Measurements from ENCODE around the gene CASP2. TPM values are rescaled to one million over a fixed set of nuclear protein-coding genes. Genes with fewer than 3 reads are reported as not detected.

Gene CASP2
- total and polyA plus RNA-seq, 4 donors = 7.7 to 40.0 (median 23.3) TPM

DNA sequence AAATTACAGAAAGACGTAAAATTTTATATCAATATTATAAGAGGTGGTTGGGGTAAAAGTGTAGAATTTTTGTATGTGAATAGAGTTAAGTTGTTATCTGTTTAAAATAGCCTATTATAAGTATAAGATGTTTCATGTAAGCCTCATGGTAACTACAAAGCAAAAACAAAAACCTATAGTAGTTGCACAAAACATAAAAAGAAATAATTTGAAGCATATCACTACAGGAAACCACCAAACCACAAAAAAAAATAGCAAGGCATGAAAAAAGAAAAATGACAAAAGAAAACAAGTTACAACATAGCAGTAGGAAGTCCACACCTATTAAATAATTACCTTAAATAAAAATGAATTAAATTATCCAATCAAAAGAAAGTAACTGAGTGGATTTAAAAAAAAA is 37.3 kb upstream of the CASP2 start:
- DNase-seq (no peak), ATAC-seq (ENCODE audit: insufficient read depth, low FRiP score) (no peak)
- 80 to 85% methylated on average over 1 of the region's 1 CpG for WGBS, 2 donors
- H3K9me3 ChIP-seq (ENCODE audit: control insufficient read depth in 4 of 4, insufficient read depth in 3 of 4, low read length in 3 of 4) = peaks cover 0 to 3% (median 0%) of the 10 kb centered on the region in 4 donors
- H3K27me3 ChIP-seq (ENCODE audit: control insufficient read depth in 3 of 3, insufficient read depth in 3 of 3, low read length in 2 of 3) = no peaks in the 10 kb centered on the region
- TF ChIP-seq, protein P1, sequence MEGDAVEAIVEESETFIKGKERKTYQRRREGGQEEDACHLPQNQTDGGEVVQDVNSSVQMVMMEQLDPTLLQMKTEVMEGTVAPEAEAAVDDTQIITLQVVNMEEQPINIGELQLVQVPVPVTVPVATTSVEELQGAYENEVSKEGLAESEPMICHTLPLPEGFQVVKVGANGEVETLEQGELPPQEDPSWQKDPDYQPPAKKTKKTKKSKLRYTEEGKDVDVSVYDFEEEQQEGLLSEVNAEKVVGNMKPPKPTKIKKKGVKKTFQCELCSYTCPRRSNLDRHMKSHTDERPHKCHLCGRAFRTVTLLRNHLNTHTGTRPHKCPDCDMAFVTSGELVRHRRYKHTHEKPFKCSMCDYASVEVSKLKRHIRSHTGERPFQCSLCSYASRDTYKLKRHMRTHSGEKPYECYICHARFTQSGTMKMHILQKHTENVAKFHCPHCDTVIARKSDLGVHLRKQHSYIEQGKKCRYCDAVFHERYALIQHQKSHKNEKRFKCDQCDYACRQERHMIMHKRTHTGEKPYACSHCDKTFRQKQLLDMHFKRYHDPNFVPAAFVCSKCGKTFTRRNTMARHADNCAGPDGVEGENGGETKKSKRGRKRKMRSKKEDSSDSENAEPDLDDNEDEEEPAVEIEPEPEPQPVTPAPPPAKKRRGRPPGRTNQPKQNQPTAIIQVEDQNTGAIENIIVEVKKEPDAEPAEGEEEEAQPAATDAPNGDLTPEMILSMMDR (IDR thresholded peaks at IDR 0.05; ENCODE audit: control extremely low read depth, extremely low read depth) = no peak
- H3K27ac ChIP-seq (ENCODE audit: low read depth in 1 of 2, low read length in 1 of 2) = no peak overlapping the region
- H3K36me3 ChIP-seq (ENCODE audit: control insufficient read depth in 4 of 4, insufficient read depth in 4 of 4, low read length in 4 of 4) = no peaks in the 10 kb centered on the region
- H3K4me3 ChIP-seq = no peak overlapping the region
- H3K9ac ChIP-seq (ENCODE audit: insufficient read depth in 1 of 2, low read length in 2 of 2) = no peak overlapping the region
- H3K4me1 ChIP-seq (ENCODE audit: control insufficient read depth in 5 of 5, insufficient read depth in 5 of 5, low read length in 5 of 5) = no peaks in the 10 kb centered on the region

DNA sequence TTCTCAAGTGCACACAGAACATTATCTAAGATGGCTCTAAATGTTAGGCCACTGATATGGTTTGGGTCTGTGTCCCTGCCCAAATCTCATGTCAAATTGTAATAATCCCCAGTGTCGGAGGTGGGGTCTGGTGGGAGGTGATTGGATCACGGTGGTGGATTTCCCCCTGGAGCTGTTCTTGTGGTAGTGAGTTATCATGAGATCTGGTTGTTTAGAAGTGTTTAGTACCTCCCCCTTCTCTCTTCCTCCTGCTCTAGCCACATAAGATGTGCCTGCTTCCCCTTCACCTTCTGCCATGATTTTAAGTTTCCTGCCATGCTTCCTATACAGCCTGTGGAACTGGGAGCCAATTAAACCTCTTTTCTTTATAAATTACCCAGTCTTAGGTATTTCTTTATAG is 36.1 kb upstream of the CASP2 start:
- 76 to 82% methylated on average over 2 of the region's 2 CpGs for WGBS, 2 donors
- DNase-seq (no peak), ATAC-seq (ENCODE audit: insufficient read depth, low FRiP score) (no peak)
- H3K4me3 ChIP-seq = no peak overlapping the region
- no peaks in the 10 kb centered on the region for H3K4me1 ChIP-seq (ENCODE audit: control insufficient read depth in 5 of 5, insufficient read depth in 5 of 5, low read length in 5 of 5)
- no peak overlapping the region for H3K27ac ChIP-seq (ENCODE audit: low read depth in 1 of 2, low read length in 1 of 2)
- H3K9me3 ChIP-seq (ENCODE audit: control insufficient read depth in 4 of 4, insufficient read depth in 3 of 4, low read length in 3 of 4) = peaks cover 0 to 3% (median 0%) of the 10 kb centered on the region in 4 donors
- TF ChIP-seq, protein P1 (IDR thresholded peaks at IDR 0.05; ENCODE audit: control extremely low read depth, extremely low read depth) = no peak
- H3K27me3 ChIP-seq (ENCODE audit: control insufficient read depth in 3 of 3, insufficient read depth in 3 of 3, low read length in 2 of 3) = no peaks in the 10 kb centered on the region
- no peaks in the 10 kb centered on the region for H3K36me3 ChIP-seq (ENCODE audit: control insufficient read depth in 4 of 4, insufficient read depth in 4 of 4, low read length in 4 of 4)
- no peak overlapping the region for H3K9ac ChIP-seq (ENCODE audit: insufficient read depth in 1 of 2, low read length in 2 of 2)

DNA sequence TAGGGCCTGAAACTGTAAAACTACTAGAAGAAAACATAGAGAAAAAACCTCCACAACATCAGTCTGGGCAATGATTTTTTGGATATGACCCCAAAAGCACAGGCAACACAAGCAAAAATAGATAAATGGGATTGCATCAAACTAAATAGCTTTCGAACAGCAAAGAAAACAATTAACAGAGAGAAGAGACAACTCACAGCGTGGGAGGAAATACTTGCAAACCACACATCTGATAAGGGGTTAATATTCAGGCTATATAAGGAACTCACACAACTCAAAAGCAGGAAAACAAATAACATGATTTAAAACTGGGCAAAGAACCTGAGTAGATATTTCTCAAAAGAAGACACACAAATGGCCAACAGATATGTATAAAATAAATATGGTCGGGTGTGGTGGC is 32.6 kb upstream of the CASP2 start:
- Histone ChIP-seq H3K4me3 (no peak overlapping the region), H3K36me3 (ENCODE audit: control insufficient read depth in 4 of 4, insufficient read depth in 4 of 4, low read length in 4 of 4) (no peaks in the 10 kb centered on the region), H3K9me3 (ENCODE audit: control insufficient read depth in 4 of 4, insufficient read depth in 3 of 4, low read length in 3 of 4) (no peaks in the 10 kb centered on the region), H3K27ac (ENCODE audit: low read depth in 1 of 2, low read length in 1 of 2) (no peak overlapping the region), H3K27me3 (ENCODE audit: control insufficient read depth in 3 of 3, insufficient read depth in 3 of 3, low read length in 2 of 3) (no peaks in the 10 kb centered on the region), H3K9ac (ENCODE audit: insufficient read depth in 1 of 2, low read length in 2 of 2) (no peak overlapping the region), H3K4me1 (ENCODE audit: control insufficient read depth in 5 of 5, insufficient read depth in 5 of 5, low read length in 5 of 5) (peaks cover 0 to 4% (median 0%) of the 10 kb centered on the region in 5 donors)
- WGBS, 2 donors = 61 to 71% methylated on average over 3 of the region's 3 CpGs
- no peak for ATAC-seq (ENCODE audit: insufficient read depth, low FRiP score)
- no peak for DNase-seq
- TF ChIP-seq, protein P1 (IDR thresholded peaks at IDR 0.05; ENCODE audit: control extremely low read depth, extremely low read depth) = no peak

DNA sequence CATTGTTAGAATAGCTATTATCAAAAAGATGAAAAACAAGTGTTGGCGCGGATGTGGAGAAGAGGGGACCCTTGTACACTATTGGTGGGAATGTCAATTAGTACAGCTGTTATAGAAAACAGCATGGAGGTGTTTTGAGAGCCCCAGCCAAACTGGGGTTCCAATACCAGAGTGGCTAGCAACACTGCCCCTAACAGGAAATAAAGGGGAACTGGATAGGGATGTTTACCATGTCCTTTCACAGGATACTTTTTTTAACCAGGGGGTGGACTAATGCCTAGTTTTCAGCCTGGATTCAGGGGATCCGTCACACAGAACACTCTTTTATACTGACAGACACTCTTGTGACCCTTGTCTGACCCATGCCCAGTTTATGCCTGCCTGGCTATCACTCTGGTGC is 31.8 kb upstream of the CASP2 start:
- Histone ChIP-seq H3K4me3 (no peak overlapping the region), H3K36me3 (ENCODE audit: control insufficient read depth in 4 of 4, insufficient read depth in 4 of 4, low read length in 4 of 4) (no peaks in the 10 kb centered on the region), H3K9ac (ENCODE audit: insufficient read depth in 1 of 2, low read length in 2 of 2) (no peak overlapping the region), H3K27ac (ENCODE audit: low read depth in 1 of 2, low read length in 1 of 2) (no peak overlapping the region), H3K27me3 (ENCODE audit: control insufficient read depth in 3 of 3, insufficient read depth in 3 of 3, low read length in 2 of 3) (no peaks in the 10 kb centered on the region), H3K9me3 (ENCODE audit: control insufficient read depth in 4 of 4, insufficient read depth in 3 of 4, low read length in 3 of 4) (no peaks in the 10 kb centered on the region), H3K4me1 (ENCODE audit: control insufficient read depth in 5 of 5, insufficient read depth in 5 of 5, low read length in 5 of 5) (peaks cover 0 to 4% (median 0%) of the 10 kb centered on the region in 5 donors)
- TF ChIP-seq, protein P1 (IDR thresholded peaks at IDR 0.05; ENCODE audit: control extremely low read depth, extremely low read depth) = no peak
- no peak for DNase-seq
- no peak for ATAC-seq (ENCODE audit: insufficient read depth, low FRiP score)
- WGBS, 2 donors = 91 to 92% methylated on average over 3 of the region's 3 CpGs
